ENCODE data around the gene RAPGEF3.
A peak's percentile ranks its signal among the peaks of the same experiment; 100 is the strongest.

The RAPGEF3 gene

GRCh38 chr12:47754881-47755280 lies 3.8 kb downstream of the RAPGEF3 start:
- peak overlapping the region; percentile 9 for H4K91ac ChIP-seq (ENCODE audit: low read length)
- no peak overlapping the region for H2BK120ac ChIP-seq (ENCODE audit: low read depth, low read length)
- peaks cover 22% of the 10 kb centered on the region for H3K79me1 ChIP-seq (replicated peaks; ENCODE audit: low read length, poor library complexity, severe bottlenecking)
- H2BK12ac ChIP-seq (ENCODE audit: low read length in 2 of 2) = peak overlapping the region; percentile 6 to 75
- WGBS = 91% methylated on average over 3 of the region's 3 CpGs
- H3K4me2 ChIP-seq (ENCODE audit: low read length, poor library complexity, severe bottlenecking) = no peak overlapping the region
- no peak overlapping the region for H2AFZ ChIP-seq (ENCODE audit: low read depth, low read length)
- H3K14ac ChIP-seq (ENCODE audit: low read length in 2 of 2) = peak overlapping the region in 1 of 2 experiments; percentile 13
- peak overlapping the region in 1 of 2 experiments; percentile 10 for H3K4ac ChIP-seq (ENCODE audit: low read depth in 1 of 2, low read length in 2 of 2)
- no peak overlapping the region for H3K27ac ChIP-seq (ENCODE audit: low read length, poor library complexity, severe bottlenecking)
- no peaks in the 10 kb centered on the region for H3K27me3 ChIP-seq (ENCODE audit: control insufficient read depth in 1 of 2, insufficient read depth in 1 of 2, low read length in 2 of 2)
- no peak overlapping the region for H4K8ac ChIP-seq (ENCODE audit: low read length)
- H3K23ac ChIP-seq (ENCODE audit: low read length in 2 of 2) = no peak overlapping the region
- no peak overlapping the region for H3K9ac ChIP-seq (ENCODE audit: low read length)
- no peak overlapping the region for H2BK5ac ChIP-seq (ENCODE audit: low read depth, low read length, poor library complexity, severe bottlenecking)
- peaks cover 0 to 44% of the 10 kb centered on the region in 2 experiments for H3K36me3 ChIP-seq (ENCODE audit: control insufficient read depth in 1 of 2, insufficient read depth in 2 of 2, low read depth in 1 of 2, low read length in 2 of 2)
- H3K4me3 ChIP-seq (ENCODE audit: insufficient read depth in 1 of 2, low read depth in 1 of 2, low read length in 2 of 2) = peak overlapping the region in 1 of 2 experiments; percentile 17
- H3K9me3 ChIP-seq (ENCODE audit: control insufficient read depth, low read length) = no peaks in the 10 kb centered on the region
- no peak overlapping the region for H2BK15ac ChIP-seq (ENCODE audit: low read depth, poor library complexity, severe bottlenecking)
- no peak overlapping the region for H3K18ac ChIP-seq (ENCODE audit: low read depth in 1 of 2, low read length in 2 of 2)
- peak overlapping the region; percentile 35 for H2AK5ac ChIP-seq (ENCODE audit: low read length, severe bottlenecking)
- H3K4me1 ChIP-seq (ENCODE audit: control insufficient read depth, insufficient read depth, low read depth, low read length) = peaks cover 59% of the 10 kb centered on the region
- DNase-seq = no peak

GRCh38 chr12:47754126-47754525 lies 4.6 kb downstream of the RAPGEF3 start:
- H3K14ac ChIP-seq (ENCODE audit: low read length in 2 of 2) = no peak overlapping the region
- H2BK12ac ChIP-seq (ENCODE audit: low read length in 2 of 2) = peak overlapping the region in 1 of 2 experiments; percentile 42
- H3K36me3 ChIP-seq (ENCODE audit: control insufficient read depth in 1 of 2, insufficient read depth in 2 of 2, low read depth in 1 of 2, low read length in 2 of 2) = peaks cover 0 to 51% of the 10 kb centered on the region in 2 experiments
- H2BK5ac ChIP-seq (ENCODE audit: low read depth, low read length, poor library complexity, severe bottlenecking) = no peak overlapping the region
- no peak overlapping the region for H2AFZ ChIP-seq (ENCODE audit: low read depth, low read length)
- H3K4me3 ChIP-seq (ENCODE audit: insufficient read depth in 1 of 2, low read depth in 1 of 2, low read length in 2 of 2) = no peak overlapping the region
- H2AK5ac ChIP-seq (ENCODE audit: low read length, severe bottlenecking) = no peak overlapping the region
- H4K8ac ChIP-seq (ENCODE audit: low read length) = no peak overlapping the region
- H3K23ac ChIP-seq (ENCODE audit: low read length in 2 of 2) = no peak overlapping the region
- WGBS = 86% methylated on average over 4 of the region's 4 CpGs
- H3K9me3 ChIP-seq (ENCODE audit: control insufficient read depth, low read length) = no peaks in the 10 kb centered on the region
- no peak overlapping the region for H3K4me2 ChIP-seq (ENCODE audit: low read length, poor library complexity, severe bottlenecking)
- peaks cover 23% of the 10 kb centered on the region for H3K79me1 ChIP-seq (replicated peaks; ENCODE audit: low read length, poor library complexity, severe bottlenecking)
- no peak overlapping the region for H4K91ac ChIP-seq (ENCODE audit: low read length)
- no peak overlapping the region for H2BK15ac ChIP-seq (ENCODE audit: low read depth, poor library complexity, severe bottlenecking)
- no peak overlapping the region for H3K9ac ChIP-seq (ENCODE audit: low read length)
- no peak overlapping the region for H3K18ac ChIP-seq (ENCODE audit: low read depth in 1 of 2, low read length in 2 of 2)
- H3K4me1 ChIP-seq (ENCODE audit: control insufficient read depth, insufficient read depth, low read depth, low read length) = peaks cover 54% of the 10 kb centered on the region
- no peak overlapping the region for H2BK120ac ChIP-seq (ENCODE audit: low read depth, low read length)
- no peaks in the 10 kb centered on the region for H3K27me3 ChIP-seq (ENCODE audit: control insufficient read depth in 1 of 2, insufficient read depth in 1 of 2, low read length in 2 of 2)
- H3K27ac ChIP-seq (ENCODE audit: low read length, poor library complexity, severe bottlenecking) = no peak overlapping the region
- no peak for DNase-seq
- no peak overlapping the region for H3K4ac ChIP-seq (ENCODE audit: low read depth in 1 of 2, low read length in 2 of 2)

DNA sequence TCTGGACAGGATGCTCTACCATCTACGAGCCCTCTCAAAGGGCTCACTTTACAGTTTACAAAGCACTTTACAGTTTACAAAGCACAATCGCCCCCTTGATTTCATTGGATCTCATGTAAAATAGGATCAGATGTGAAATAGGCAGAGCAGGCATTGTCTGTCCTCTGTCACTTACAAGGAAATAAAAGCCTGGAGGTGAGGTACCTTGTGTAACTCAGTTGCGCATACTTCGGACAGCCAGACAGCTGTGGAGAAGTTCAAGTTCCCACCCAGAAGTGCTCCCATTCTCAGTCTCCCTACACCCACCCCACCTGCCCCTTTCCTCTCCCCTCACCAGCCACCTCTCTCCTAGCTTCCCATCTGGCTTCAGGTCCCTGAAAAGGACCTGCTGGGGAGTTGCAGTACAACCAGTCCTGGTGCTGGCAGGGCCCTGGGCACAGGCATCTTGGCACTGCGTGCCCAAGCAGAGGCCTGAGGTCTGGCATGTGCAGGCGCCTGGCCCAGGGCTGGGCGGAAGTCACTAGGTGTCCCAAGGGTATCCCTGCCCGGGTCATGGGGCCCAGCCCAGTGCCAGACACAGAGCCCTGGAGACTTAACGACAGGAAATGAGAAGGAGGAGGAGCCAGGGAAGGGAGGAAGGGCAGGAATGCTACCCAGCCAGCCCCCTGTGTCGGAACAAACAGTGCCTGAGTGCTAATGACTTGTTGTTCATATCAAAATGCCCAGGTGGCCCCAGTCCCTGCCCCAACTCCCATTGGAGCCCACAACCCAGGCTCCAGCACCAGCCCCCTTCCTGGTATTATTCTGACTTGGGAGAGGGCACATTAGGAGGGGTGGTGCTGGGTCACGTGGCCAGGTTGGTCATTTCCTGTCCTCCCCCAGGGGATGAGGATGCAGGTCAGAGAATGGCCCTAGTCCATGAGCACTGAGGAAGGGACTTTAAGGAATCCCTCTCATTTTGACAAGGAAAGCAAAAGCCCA lies 5.4 kb downstream of the RAPGEF3 start:
- peaks cover 0 to 60% of the 10 kb centered on the region in 2 experiments for H3K36me3 ChIP-seq (ENCODE audit: control insufficient read depth in 1 of 2, insufficient read depth in 2 of 2, low read depth in 1 of 2, low read length in 2 of 2)
- no peak overlapping the region for H3K4me2 ChIP-seq (ENCODE audit: low read length, poor library complexity, severe bottlenecking)
- H3K4me3 ChIP-seq (ENCODE audit: insufficient read depth in 1 of 2, low read depth in 1 of 2, low read length in 2 of 2) = no peak overlapping the region
- peak overlapping the region; percentile 3 for H2AK5ac ChIP-seq (ENCODE audit: low read length, severe bottlenecking)
- no peak for DNase-seq
- peak overlapping the region; percentile 15 for H2AFZ ChIP-seq (ENCODE audit: low read depth, low read length)
- H3K9me3 ChIP-seq (ENCODE audit: control insufficient read depth, low read length) = no peaks in the 10 kb centered on the region
- H4K8ac ChIP-seq (ENCODE audit: low read length) = peak overlapping the region; percentile 89
- no peak overlapping the region for H3K23ac ChIP-seq (ENCODE audit: low read length in 2 of 2)
- peaks cover 21% of the 10 kb centered on the region for H3K79me1 ChIP-seq (replicated peaks; ENCODE audit: low read length, poor library complexity, severe bottlenecking)
- no peak overlapping the region for H3K14ac ChIP-seq (ENCODE audit: low read length in 2 of 2)
- no peak overlapping the region for H3K27ac ChIP-seq (ENCODE audit: low read length, poor library complexity, severe bottlenecking)
- H3K4me1 ChIP-seq (ENCODE audit: control insufficient read depth, insufficient read depth, low read depth, low read length) = peaks cover 51% of the 10 kb centered on the region
- peak overlapping the region; percentile 48 to 65 for H3K18ac ChIP-seq (ENCODE audit: low read depth in 1 of 2, low read length in 2 of 2)
- peak overlapping the region in 1 of 2 experiments; percentile 42 for H3K4ac ChIP-seq (ENCODE audit: low read depth in 1 of 2, low read length in 2 of 2)
- WGBS = 43% methylated on average over 9 of the region's 11 CpGs
- peak overlapping the region; percentile 83 for H4K91ac ChIP-seq (ENCODE audit: low read length)
- H2BK12ac ChIP-seq (ENCODE audit: low read length in 2 of 2) = peak overlapping the region; percentile 48 to 57
- peak overlapping the region; percentile 82 for H2BK15ac ChIP-seq (ENCODE audit: low read depth, poor library complexity, severe bottlenecking)
- no peak overlapping the region for H3K9ac ChIP-seq (ENCODE audit: low read length)
- no peaks in the 10 kb centered on the region for H3K27me3 ChIP-seq (ENCODE audit: control insufficient read depth in 1 of 2, insufficient read depth in 1 of 2, low read length in 2 of 2)
- peak overlapping the region; percentile 59 for H2BK120ac ChIP-seq (ENCODE audit: low read depth, low read length)
- no peak overlapping the region for H2BK5ac ChIP-seq (ENCODE audit: low read depth, low read length, poor library complexity, severe bottlenecking)

GRCh38 chr12:47752552-47752951 lies 6.1 kb downstream of the RAPGEF3 start:
- peaks cover 4 to 67% of the 10 kb centered on the region in 2 experiments for H3K36me3 ChIP-seq (ENCODE audit: control insufficient read depth in 1 of 2, insufficient read depth in 2 of 2, low read depth in 1 of 2, low read length in 2 of 2)
- no peak overlapping the region for H3K4me2 ChIP-seq (ENCODE audit: low read length, poor library complexity, severe bottlenecking)
- H3K27ac ChIP-seq (ENCODE audit: low read length, poor library complexity, severe bottlenecking) = no peak overlapping the region
- H3K18ac ChIP-seq (ENCODE audit: low read depth in 1 of 2, low read length in 2 of 2) = no peak overlapping the region
- no peak overlapping the region for H3K23ac ChIP-seq (ENCODE audit: low read length in 2 of 2)
- H2BK5ac ChIP-seq (ENCODE audit: low read depth, low read length, poor library complexity, severe bottlenecking) = no peak overlapping the region
- H3K9me3 ChIP-seq (ENCODE audit: control insufficient read depth, low read length) = no peaks in the 10 kb centered on the region
- no peak overlapping the region for H2AK5ac ChIP-seq (ENCODE audit: low read length, severe bottlenecking)
- no peak overlapping the region for H3K14ac ChIP-seq (ENCODE audit: low read length in 2 of 2)
- no peak for DNase-seq
- H3K9ac ChIP-seq (ENCODE audit: low read length) = peak overlapping the region; percentile 30
- H2BK15ac ChIP-seq (ENCODE audit: low read depth, poor library complexity, severe bottlenecking) = no peak overlapping the region
- no peak overlapping the region for H3K4me3 ChIP-seq (ENCODE audit: insufficient read depth in 1 of 2, low read depth in 1 of 2, low read length in 2 of 2)
- H2BK12ac ChIP-seq (ENCODE audit: low read length in 2 of 2) = peak overlapping the region in 1 of 2 experiments; percentile 19
- no peaks in the 10 kb centered on the region for H3K27me3 ChIP-seq (ENCODE audit: control insufficient read depth in 1 of 2, insufficient read depth in 1 of 2, low read length in 2 of 2)
- H4K91ac ChIP-seq (ENCODE audit: low read length) = no peak overlapping the region
- H4K8ac ChIP-seq (ENCODE audit: low read length) = no peak overlapping the region
- H3K4ac ChIP-seq (ENCODE audit: low read depth in 1 of 2, low read length in 2 of 2) = no peak overlapping the region
- H3K4me1 ChIP-seq (ENCODE audit: control insufficient read depth, insufficient read depth, low read depth, low read length) = peaks cover 45% of the 10 kb centered on the region
- H2AFZ ChIP-seq (ENCODE audit: low read depth, low read length) = no peak overlapping the region
- 90% methylated on average over 7 of the region's 7 CpGs for WGBS
- H2BK120ac ChIP-seq (ENCODE audit: low read depth, low read length) = no peak overlapping the region
- peaks cover 21% of the 10 kb centered on the region for H3K79me1 ChIP-seq (replicated peaks; ENCODE audit: low read length, poor library complexity, severe bottlenecking)

Measured in mesenchymal stem cell (in vitro differentiated cells and primary cell).